B cell (primary cell): ENCODE measurements around the gene TMEM163.

Experiments
- EZH2 ChIP-seq: IDR thresholded peaks from 2 replicates; pipeline ENCODE4 v1.6.1; 2012; ENCODE audit warnings: borderline replicate concordance, low read depth, mild to moderate bottlenecking, moderate library complexity, low read length; ENCODE audit not compliant: insufficient read depth, poor library complexity, severe bottlenecking
- TF ChIP-seq, protein P1 (sequence below): fragments of 200-600 bp; IDR thresholded peaks from one replicate; pipeline ENCODE4 v1.8.0; 2022; ENCODE audit warnings: antibody characterized with exemption, mild to moderate bottlenecking

DNA sequence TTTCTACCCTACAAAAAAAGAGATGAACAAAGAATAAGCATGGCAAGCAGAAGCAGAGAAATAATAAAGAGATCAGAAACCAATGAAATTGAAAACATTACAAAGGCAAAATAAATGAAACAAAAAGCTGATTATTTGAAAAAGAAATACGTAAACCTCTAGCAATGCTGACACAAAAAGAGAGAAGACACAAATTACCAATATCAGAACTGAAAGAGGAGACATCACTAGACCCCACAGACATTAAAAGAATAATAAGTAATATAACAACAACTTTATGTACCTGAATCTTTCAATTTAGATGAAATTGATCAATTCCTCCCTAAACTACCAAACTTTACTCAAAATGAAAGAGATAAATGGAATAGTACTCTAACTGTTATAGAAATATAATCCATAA lies 75.9 kb downstream of the TMEM163 start:
- TF ChIP-seq, protein P1, sequence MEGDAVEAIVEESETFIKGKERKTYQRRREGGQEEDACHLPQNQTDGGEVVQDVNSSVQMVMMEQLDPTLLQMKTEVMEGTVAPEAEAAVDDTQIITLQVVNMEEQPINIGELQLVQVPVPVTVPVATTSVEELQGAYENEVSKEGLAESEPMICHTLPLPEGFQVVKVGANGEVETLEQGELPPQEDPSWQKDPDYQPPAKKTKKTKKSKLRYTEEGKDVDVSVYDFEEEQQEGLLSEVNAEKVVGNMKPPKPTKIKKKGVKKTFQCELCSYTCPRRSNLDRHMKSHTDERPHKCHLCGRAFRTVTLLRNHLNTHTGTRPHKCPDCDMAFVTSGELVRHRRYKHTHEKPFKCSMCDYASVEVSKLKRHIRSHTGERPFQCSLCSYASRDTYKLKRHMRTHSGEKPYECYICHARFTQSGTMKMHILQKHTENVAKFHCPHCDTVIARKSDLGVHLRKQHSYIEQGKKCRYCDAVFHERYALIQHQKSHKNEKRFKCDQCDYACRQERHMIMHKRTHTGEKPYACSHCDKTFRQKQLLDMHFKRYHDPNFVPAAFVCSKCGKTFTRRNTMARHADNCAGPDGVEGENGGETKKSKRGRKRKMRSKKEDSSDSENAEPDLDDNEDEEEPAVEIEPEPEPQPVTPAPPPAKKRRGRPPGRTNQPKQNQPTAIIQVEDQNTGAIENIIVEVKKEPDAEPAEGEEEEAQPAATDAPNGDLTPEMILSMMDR = no peak
- TF ChIP-seq EZH2 = no peak
